Neural progenitor cell (in vitro differentiated cells): ENCODE results near the gene BEND3.

Experiments
- EZH2 ChIP-seq: fragments of 200-600 bp; sonication (generic); IDR thresholded peaks from 2 replicates; pipeline ENCODE4 v1.6.1; 2017; ENCODE audit warnings: antibody characterized with exemption, mild to moderate bottlenecking, moderate library complexity
- EZH2phosphoT487 ChIP-seq: fragments of 200-600 bp; sonication (generic); IDR thresholded peaks from 2 replicates; pipeline ENCODE4 v1.6.1; 2017; ENCODE audit warnings: antibody characterized with exemption
- TF ChIP-seq, protein P1 (sequence below): fragments of 200-600 bp; sonication (generic); IDR thresholded peaks from 2 replicates; pipeline ENCODE4 v1.5.1; 2017; ENCODE audit warnings: antibody characterized with exemption, mild to moderate bottlenecking

DNA sequence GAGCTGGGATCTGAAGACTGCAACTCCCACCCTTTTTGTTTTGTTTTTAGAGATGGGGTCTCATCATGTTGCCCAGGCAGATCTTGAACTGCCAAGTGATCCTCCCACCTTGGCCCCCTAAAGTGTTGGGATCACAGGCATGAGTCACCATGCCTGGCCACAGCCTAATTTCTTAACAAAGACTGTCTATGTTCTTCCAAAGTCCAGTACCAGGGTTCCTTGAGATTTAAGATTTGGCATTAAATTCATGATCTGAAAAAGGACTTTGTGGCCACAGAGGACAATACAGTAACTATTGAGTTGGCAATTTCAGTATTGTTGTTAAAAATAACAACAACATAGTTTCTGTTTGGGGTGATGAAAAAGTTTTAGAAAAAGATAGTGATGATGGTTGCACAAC lies 28.7 kb upstream of the BEND3 start:
- TF ChIP-seq, protein P1, sequence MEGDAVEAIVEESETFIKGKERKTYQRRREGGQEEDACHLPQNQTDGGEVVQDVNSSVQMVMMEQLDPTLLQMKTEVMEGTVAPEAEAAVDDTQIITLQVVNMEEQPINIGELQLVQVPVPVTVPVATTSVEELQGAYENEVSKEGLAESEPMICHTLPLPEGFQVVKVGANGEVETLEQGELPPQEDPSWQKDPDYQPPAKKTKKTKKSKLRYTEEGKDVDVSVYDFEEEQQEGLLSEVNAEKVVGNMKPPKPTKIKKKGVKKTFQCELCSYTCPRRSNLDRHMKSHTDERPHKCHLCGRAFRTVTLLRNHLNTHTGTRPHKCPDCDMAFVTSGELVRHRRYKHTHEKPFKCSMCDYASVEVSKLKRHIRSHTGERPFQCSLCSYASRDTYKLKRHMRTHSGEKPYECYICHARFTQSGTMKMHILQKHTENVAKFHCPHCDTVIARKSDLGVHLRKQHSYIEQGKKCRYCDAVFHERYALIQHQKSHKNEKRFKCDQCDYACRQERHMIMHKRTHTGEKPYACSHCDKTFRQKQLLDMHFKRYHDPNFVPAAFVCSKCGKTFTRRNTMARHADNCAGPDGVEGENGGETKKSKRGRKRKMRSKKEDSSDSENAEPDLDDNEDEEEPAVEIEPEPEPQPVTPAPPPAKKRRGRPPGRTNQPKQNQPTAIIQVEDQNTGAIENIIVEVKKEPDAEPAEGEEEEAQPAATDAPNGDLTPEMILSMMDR, result no peak
- TF ChIP-seq EZH2 (no peak), EZH2phosphoT487 (no peak)
